ENCODE data around the gene ANHX.
"Not testable (repeated sequence)": the region's sequence is repeated elsewhere in the genome, so short reads cannot be mapped to it uniquely, and the experiment has no call there.

DNA sequence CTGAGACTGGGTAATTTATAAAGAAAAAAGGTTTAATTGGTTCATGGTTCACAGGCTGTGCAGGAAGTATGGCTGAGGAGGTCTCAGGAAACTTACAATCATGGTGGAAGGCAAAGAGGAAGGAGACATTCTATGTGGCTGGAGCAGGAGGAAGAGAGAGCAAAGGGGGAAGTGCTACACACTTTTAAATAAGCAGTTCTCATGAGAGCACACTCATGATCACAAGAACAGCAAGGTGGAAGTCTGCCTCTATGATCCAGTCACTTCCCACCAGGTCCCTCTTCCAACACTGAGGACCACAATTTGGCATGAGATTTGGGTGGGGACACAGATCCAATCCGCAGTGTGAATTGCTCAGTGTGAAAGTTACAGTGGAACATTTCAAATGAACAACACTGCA is 20.2 kb upstream of the ANHX start:
- TF ChIP-seq, protein P1, sequence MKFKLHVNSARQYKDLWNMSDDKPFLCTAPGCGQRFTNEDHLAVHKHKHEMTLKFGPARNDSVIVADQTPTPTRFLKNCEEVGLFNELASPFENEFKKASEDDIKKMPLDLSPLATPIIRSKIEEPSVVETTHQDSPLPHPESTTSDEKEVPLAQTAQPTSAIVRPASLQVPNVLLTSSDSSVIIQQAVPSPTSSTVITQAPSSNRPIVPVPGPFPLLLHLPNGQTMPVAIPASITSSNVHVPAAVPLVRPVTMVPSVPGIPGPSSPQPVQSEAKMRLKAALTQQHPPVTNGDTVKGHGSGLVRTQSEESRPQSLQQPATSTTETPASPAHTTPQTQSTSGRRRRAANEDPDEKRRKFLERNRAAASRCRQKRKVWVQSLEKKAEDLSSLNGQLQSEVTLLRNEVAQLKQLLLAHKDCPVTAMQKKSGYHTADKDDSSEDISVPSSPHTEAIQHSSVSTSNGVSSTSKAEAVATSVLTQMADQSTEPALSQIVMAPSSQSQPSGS (IDR thresholded peaks at IDR 0.05; ENCODE audit: low read length): not testable (repeated sequence)
- TF ChIP-seq, protein P2, sequence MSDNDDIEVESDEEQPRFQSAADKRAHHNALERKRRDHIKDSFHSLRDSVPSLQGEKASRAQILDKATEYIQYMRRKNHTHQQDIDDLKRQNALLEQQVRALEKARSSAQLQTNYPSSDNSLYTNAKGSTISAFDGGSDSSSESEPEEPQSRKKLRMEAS (IDR thresholded peaks at IDR 0.05): not testable (repeated sequence)
- not testable (repeated sequence) for TF ChIP-seq SUZ12 (IDR thresholded peaks at IDR 0.05; ENCODE audit: low read length); RAD21 (IDR thresholded peaks at IDR 0.05 in 1 of 2, conservative IDR thresholded peaks at IDR 0.05 in 1 of 2; ENCODE audit: low read depth in 2 of 2, low read length in 2 of 2); CBX5 (IDR thresholded peaks at IDR 0.05; ENCODE audit: low read depth, low read length); EZH2 (IDR thresholded peaks at IDR 0.05; ENCODE audit: low read depth, low read length, severe bottlenecking)
- TF ChIP-seq, protein P3, sequence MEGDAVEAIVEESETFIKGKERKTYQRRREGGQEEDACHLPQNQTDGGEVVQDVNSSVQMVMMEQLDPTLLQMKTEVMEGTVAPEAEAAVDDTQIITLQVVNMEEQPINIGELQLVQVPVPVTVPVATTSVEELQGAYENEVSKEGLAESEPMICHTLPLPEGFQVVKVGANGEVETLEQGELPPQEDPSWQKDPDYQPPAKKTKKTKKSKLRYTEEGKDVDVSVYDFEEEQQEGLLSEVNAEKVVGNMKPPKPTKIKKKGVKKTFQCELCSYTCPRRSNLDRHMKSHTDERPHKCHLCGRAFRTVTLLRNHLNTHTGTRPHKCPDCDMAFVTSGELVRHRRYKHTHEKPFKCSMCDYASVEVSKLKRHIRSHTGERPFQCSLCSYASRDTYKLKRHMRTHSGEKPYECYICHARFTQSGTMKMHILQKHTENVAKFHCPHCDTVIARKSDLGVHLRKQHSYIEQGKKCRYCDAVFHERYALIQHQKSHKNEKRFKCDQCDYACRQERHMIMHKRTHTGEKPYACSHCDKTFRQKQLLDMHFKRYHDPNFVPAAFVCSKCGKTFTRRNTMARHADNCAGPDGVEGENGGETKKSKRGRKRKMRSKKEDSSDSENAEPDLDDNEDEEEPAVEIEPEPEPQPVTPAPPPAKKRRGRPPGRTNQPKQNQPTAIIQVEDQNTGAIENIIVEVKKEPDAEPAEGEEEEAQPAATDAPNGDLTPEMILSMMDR (IDR thresholded peaks at IDR 0.05; ENCODE audit: control extremely low read depth in 1 of 3, insufficient read depth in 1 of 3, low read depth in 1 of 3, low read length in 3 of 3): not testable (repeated sequence)

Measured in H1 (cell line).